HEK293T (cell line): Measurements from ENCODE around the gene RPTOR.

Source experiments
- CTCF ChIA-PET: fragments of 350-600 bp; formaldehyde crosslinking; extraction: SDS; loops from one replicate; lab custom pipeline; 2021; ENCODE audit warnings: antibody characterized with exemption, inconsistent platforms; lab: Yijun Ruan, JAX
- POLR2A ChIA-PET: fragments of 350-600 bp; formaldehyde crosslinking; extraction: SDS; loops from one replicate; lab custom pipeline; 2020; ENCODE audit warnings: antibody characterized with exemption, inconsistent platforms; lab: Yijun Ruan, JAX
- DNase-seq: peaks from one replicate; pipeline ENCODE4 v3.0.0; 2012; ENCODE audit warnings: mixed read lengths; ENCODE audit errors: extremely low spot score
- ARNT ChIP-seq: fragments of 450-650 bp; IDR thresholded peaks from 2 replicates; pipeline ENCODE4 v1.6.1; 2017; ENCODE audit warnings: mild to moderate bottlenecking
- BHLHE40 ChIP-seq: fragments of 450-650 bp; IDR thresholded peaks from 2 replicates; pipeline ENCODE4 v1.6.1; 2016; ENCODE audit warnings: mild to moderate bottlenecking, moderate library complexity, borderline replicate concordance
- CTBP1 ChIP-seq: fragments of 450-650 bp; IDR thresholded peaks from 2 replicates; pipeline ENCODE4 v1.6.1; 2016; ENCODE audit warnings: borderline replicate concordance
- ELF4 ChIP-seq: fragments of 450-650 bp; IDR thresholded peaks from 2 replicates; pipeline ENCODE4 v1.6.1; 2017; ENCODE audit warnings: antibody characterized with exemption
- FOXA1 ChIP-seq: fragments of 450-650 bp; IDR thresholded peaks from 2 replicates; pipeline ENCODE4 v1.6.1; 2016; ENCODE audit warnings: mild to moderate bottlenecking
- FOXK2 ChIP-seq: fragments of 450-650 bp; IDR thresholded peaks from 2 replicates; pipeline ENCODE4 v1.6.1; 2016; ENCODE audit warnings: mild to moderate bottlenecking
- FOXM1 ChIP-seq: fragments of 450-650 bp; IDR thresholded peaks from 2 replicates; pipeline ENCODE4 v1.6.1; 2017; ENCODE audit warnings: mild to moderate bottlenecking, borderline replicate concordance
- HDGF ChIP-seq: fragments of 450-650 bp; IDR thresholded peaks from 2 replicates; pipeline ENCODE4 v1.6.1; 2017; ENCODE audit warnings: antibody characterized with exemption, borderline replicate concordance
- L3MBTL2 ChIP-seq: fragments of 450-650 bp; conservative IDR thresholded peaks from 2 replicates; pipeline ENCODE4 v1.6.1; 2016; ENCODE audit warnings: mild to moderate bottlenecking
- LEF1 ChIP-seq: fragments of 450-650 bp; IDR thresholded peaks from 2 replicates; pipeline ENCODE4 v1.6.1; 2017; ENCODE audit warnings: mild to moderate bottlenecking, borderline replicate concordance
- NFRKB ChIP-seq: fragments of 450-650 bp; IDR thresholded peaks from 2 replicates; pipeline ENCODE4 v1.6.1; 2016; ENCODE audit warnings: mild to moderate bottlenecking, moderate library complexity
- PKNOX1 ChIP-seq: fragments of 450-650 bp; IDR thresholded peaks from 2 replicates; pipeline ENCODE4 v1.6.1; 2016
- SP1 ChIP-seq: fragments of 450-650 bp; IDR thresholded peaks from 2 replicates; pipeline ENCODE4 v1.6.1; 2017
- SUZ12 ChIP-seq: fragments of 450-650 bp; IDR thresholded peaks from 2 replicates; pipeline ENCODE4 v1.6.1; 2016; ENCODE audit warnings: mild to moderate bottlenecking
- TARDBP ChIP-seq: fragments of 450-650 bp; IDR thresholded peaks from 2 replicates; pipeline ENCODE4 v1.6.1; 2016
- ZNF384 ChIP-seq: fragments of 450-650 bp; IDR thresholded peaks from 2 replicates; pipeline ENCODE4 v1.6.1; 2016

The RPTOR gene

DNA sequence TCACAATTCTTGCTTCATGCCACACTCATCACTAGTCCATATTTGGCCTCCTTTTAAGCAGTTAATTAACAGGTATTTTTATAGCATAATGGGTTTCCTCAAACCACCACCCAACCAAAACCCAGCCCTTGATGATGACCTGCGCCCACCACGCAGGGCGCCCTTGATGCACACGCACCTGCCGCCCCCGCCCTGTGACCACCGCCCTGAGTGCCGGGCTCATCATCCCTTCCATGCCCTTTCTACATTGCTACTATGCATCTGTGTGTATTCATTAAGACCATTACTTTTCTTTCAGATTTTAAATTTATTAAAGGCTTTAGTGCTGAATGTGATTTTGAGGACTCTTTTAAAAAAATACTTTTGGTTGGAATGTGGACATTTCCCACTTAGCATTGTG, 242.2 kb downstream of the RPTOR start:
- POLR2A ChIA-PET: no interaction called here
- TF ChIP-seq SUZ12 (no peak), FOXA1 (no peak), ZNF384 (no peak), NFRKB (no peak), L3MBTL2 (no peak), FOXK2 (no peak), SP1 (no peak), ARNT (no peak), TARDBP (no peak), ELF4 (no peak), CTBP1 (no peak)
- no peak for DNase-seq
- CTCF ChIA-PET: no interaction called here

- ChIA-PET CTCF (no interaction called here), POLR2A (no interaction called here)
These were observed 243.2 kb downstream of the RPTOR start for GRCh38 chr17:80787881-80788280.

GRCh38 chr17:80789356-80789902, 244.8 kb downstream of the RPTOR start:
- CTCF ChIA-PET: no interaction called here
- no peak for DNase-seq
- POLR2A ChIA-PET: no interaction called here
- TF ChIP-seq SUZ12 (no peak), HDGF (no peak), SP1 (no peak), CTBP1 (no peak), FOXM1 (no peak), ZNF384 (no peak), PKNOX1 (no peak), LEF1 (no peak), FOXK2 (no peak), FOXA1 (no peak), ELF4 (no peak), BHLHE40 (no peak), TARDBP (no peak), ARNT (no peak), NFRKB (no peak), L3MBTL2 (no peak)

More at GRCh38 chr17:80787881-80788280, 243.2 kb downstream of the RPTOR start:
- no peak for DNase-seq
- TF ChIP-seq ZNF384: no peak
- no peak for TF ChIP-seq FOXA1
- TF ChIP-seq L3MBTL2: no peak
- no peak for TF ChIP-seq SP1
- TF ChIP-seq FOXK2: no peak
- TF ChIP-seq ARNT: no peak
- no peak for TF ChIP-seq TARDBP
- no peak for TF ChIP-seq CTBP1
- TF ChIP-seq NFRKB: no peak
- TF ChIP-seq LEF1: no peak
- TF ChIP-seq ELF4: no peak
- TF ChIP-seq SUZ12: no peak
- TF ChIP-seq HDGF: no peak
- TF ChIP-seq BHLHE40: no peak
- TF ChIP-seq PKNOX1: no peak
- TF ChIP-seq FOXM1: no peak

- POLR2A ChIA-PET: interaction anchor here (2.5 kb wide), 1 partner anchor 43 kb away, joined by 6 read pairs; no protein-coding TSS in a partner anchor
- no peak for TF ChIP-seq ARNT
- TF ChIP-seq PKNOX1: no peak
- TF ChIP-seq FOXK2: no peak
- TF ChIP-seq ZNF384: no peak
- TF ChIP-seq LEF1: no peak
- no peak for TF ChIP-seq CTBP1
- no peak for TF ChIP-seq FOXM1
- no peak for TF ChIP-seq SP1
- TF ChIP-seq FOXA1: no peak
- no peak for TF ChIP-seq L3MBTL2
- TF ChIP-seq HDGF: no peak
- TF ChIP-seq SUZ12: no peak
- no peak for TF ChIP-seq TARDBP
- TF ChIP-seq ELF4: no peak
- TF ChIP-seq BHLHE40: no peak
- no peak for TF ChIP-seq NFRKB
- CTCF ChIA-PET: no interaction called here
- DNase-seq: no peak
These were observed 245.6 kb downstream of the RPTOR start for GRCh38 chr17:80790021-80790765.

DNA sequence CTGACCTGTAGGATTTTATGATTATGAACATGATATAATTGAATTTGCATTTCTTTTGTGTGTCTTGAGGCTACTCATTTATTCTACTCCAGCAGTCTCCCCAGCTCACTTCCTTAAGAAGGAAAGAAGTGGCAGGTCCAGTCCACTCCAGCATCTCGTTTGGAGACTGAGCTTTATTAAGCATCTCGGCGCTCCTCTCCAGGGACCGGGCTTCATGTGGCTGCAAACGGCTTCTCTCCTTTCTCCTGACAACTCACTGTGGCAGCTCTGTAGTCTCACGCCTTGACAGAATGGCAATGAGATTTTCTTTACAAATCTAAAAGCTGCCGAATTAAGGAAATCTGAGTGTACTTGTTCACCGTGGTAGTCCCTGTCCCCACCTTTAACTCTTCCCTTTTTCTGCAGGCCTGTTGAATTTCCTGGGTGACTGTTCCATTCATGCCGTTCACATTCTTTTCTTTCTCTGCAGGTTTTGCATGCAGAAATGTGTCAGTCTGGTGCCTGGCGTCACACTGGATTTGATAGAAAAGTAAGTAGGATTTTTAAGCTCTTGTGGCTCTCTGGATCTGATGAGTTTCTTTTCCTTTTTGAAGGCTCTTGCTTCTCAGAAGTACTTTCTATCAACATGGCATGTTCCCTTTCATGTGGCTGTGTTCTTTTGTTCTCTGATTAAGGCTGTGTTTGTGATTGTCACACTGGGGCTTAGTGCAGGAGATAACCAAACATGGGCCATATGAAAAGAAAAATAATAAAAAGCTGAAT, 246.5 kb downstream of the RPTOR start:
- CTCF ChIA-PET: no interaction called here
- POLR2A ChIA-PET: interaction anchor here (2.5 kb wide), 1 partner anchor 42 kb away, joined by 6 read pairs; no protein-coding TSS in a partner anchor
- no peak for TF ChIP-seq LEF1
- TF ChIP-seq CTBP1: no peak
- DNase-seq: no peak
